GM13976 (cell line): ENCODE measurements around the gene NSMF.
"Not testable (repeated sequence)": the region's sequence is repeated elsewhere in the genome, so short reads cannot be mapped to it uniquely, and the experiment has no call there.

Experiments used
- DNase-seq: peaks from one replicate; pipeline ENCODE4 v3.0.0; 2012; ENCODE audit warnings: low spot score
- in situ Hi-C: fragments of 300-500 bp; cut with MboI; formaldehyde crosslinking; loops from one replicate; pipeline ENCODE4 v1.12.0; 2022; ENCODE audit warnings: low sequenced_read_pairs, mixed read lengths, inconsistent platforms; ENCODE audit not compliant: unreplicated experiment
- TF ChIP-seq, protein P1 (sequence below): IDR thresholded peaks from 2 replicates; pipeline ENCODE4 v1.5.1; 2012; ENCODE audit warnings: borderline replicate concordance, mild to moderate bottlenecking; ENCODE audit not compliant: insufficient read depth; ENCODE audit errors: extremely low read depth, missing control alignments, control extremely low read depth

The NSMF gene

DNA sequence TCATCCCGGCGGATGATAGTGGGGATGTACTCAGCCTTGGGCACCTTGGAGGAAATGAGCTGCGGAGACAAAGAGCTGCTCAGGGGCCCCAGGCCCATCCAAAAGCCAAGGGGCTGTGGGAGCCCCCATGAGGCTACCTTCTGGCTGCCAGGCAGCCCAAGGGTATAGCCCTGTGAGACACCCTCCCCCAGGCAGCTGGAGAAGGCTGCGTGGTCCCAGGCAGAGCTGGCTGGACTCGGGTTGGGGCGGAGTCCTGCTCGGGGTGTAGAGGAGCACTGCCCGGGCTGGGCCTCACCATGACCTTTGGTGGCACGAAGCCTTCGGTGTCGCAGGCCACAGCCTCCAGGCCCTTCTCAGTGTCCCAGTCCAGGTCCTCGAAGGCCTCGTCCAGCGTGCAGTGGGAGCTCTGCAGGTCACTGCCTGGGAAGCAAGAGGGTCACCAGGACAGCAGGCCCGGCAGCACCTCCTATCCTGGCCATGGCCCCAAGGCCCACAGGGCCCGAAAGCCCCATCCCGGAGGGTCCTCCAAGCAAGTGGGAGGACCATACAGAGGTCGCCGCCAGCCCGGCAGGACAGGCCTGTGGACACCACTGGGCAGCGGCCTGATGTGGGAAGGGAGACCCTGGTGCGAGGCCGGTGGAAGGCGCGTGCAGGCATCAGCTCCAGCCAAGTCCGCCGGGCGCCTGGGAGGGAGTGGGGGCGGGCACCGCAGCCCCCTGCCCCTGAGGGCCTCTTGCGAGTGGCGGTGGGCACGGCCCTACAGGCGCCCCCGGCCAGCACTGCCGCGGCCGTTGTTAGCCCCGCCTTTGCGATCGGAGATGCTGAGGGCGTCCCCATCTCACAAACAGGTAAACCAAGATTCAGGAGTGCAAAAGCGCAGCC, 6.1 kb downstream of the NSMF start:
- DNase-seq = no peak
- in situ Hi-C loops = no loop called here
- TF ChIP-seq, protein P1, sequence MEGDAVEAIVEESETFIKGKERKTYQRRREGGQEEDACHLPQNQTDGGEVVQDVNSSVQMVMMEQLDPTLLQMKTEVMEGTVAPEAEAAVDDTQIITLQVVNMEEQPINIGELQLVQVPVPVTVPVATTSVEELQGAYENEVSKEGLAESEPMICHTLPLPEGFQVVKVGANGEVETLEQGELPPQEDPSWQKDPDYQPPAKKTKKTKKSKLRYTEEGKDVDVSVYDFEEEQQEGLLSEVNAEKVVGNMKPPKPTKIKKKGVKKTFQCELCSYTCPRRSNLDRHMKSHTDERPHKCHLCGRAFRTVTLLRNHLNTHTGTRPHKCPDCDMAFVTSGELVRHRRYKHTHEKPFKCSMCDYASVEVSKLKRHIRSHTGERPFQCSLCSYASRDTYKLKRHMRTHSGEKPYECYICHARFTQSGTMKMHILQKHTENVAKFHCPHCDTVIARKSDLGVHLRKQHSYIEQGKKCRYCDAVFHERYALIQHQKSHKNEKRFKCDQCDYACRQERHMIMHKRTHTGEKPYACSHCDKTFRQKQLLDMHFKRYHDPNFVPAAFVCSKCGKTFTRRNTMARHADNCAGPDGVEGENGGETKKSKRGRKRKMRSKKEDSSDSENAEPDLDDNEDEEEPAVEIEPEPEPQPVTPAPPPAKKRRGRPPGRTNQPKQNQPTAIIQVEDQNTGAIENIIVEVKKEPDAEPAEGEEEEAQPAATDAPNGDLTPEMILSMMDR = no peak

DNA sequence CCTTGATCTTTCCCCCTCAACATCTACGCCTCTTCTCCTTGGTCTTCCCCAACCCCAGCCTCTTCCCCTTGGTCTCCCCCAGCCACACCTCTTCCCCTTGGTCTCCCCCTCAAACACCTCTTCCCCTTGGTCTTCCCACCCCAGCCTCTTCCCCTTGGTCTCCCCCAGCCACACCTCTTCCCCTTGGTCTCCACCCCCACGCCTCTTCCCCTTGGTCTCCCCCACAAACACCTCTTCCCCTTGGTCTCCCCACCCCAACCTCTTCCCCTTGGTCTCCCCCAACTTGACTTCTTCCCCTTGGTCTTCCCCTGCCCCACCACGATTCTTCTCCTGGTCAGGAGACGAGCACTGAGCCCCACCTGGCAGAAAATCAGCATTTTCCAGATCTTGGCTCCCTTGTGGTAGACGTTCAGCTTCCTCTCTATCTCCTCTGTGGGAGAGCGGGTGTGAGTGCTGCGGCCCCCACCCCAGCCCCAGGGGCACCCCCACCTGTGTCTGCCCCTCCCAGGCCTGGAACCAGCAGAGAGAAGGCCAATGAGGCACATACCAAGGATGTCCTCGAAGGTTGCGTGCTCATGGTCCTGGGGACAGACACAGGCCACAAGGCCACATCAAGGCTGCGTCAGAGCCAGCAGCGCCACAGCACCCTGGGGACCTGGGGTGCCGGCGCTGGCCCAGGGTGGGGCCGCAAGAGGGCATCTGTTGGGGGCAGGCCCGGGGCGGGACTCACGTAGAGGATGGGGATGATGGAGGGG, 7.0 kb downstream of the NSMF start:
- TF ChIP-seq, protein P1 = no peak
- in situ Hi-C loops = no loop called here
- no peak for DNase-seq

DNA sequence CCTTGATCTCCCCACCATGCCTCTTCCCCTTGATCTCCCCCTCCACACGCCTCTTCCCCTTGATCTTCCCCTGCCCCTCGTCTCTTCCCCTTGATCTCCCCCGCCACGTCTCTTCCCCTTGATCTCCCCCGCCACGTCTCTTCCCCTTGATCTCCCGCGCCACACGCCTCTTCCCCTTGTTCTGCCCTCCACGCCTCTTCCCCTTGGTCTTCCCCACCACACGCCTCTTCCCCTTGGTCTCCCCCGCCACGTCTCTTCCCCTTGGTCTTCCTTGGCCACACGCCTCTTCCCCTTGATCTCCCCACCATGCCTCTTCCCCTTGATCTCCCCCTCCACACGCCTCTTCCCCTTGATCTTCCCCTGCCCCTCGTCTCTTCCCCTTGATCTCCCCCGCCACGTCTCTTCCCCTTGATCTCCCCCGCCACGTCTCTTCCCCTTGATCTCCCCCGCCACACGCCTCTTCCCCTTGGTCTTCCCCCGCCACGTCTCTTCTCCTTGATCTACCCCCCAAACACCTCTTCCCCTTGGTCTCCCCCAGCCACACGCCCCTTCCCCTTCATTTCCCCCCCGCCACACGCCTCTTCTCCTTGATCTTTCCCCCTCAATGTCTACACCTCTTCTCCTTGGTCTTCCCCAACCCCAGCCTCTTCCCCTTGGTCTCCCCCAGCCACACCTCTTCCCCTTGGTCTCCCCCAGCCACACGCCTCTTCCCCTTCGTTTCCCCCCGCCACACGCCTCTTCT, 7.7 kb downstream of the NSMF start:
- DNase-seq, in situ Hi-C loops: not testable (repeated sequence)

DNA sequence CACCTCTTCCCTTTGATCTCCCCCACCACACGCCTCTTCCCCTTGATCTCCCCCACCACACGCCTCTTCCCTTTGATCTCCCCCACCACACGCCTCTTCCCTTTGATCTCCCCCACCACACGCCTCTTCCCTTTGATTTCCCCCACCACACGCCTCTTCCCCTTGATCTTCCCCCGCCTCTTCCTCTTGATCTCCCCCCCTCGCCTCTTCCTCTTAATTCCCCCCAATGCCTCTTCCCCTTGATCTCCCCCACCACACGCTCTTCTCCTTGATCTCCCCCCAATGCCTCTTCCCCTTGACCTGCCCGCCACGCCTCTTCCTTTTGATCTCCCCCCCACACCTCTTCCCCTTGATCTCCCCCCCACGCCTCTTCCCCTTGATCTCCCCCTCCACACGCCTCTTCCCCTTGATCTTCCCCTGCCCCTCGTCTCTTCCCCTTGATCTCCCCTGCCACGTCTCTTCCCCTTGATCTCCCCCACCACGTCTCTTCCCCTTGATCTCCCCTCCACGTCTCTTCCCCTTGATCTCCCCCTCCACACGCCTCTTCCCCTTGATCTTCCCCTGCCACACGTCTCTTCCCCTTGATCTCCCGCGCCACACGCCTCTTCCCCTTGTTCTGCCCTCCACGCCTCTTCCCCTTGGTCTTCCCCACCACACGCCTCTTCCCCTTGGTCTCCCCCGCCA, 8.5 kb downstream of the NSMF start:
- in situ Hi-C loops, DNase-seq: not testable (repeated sequence)

DNA sequence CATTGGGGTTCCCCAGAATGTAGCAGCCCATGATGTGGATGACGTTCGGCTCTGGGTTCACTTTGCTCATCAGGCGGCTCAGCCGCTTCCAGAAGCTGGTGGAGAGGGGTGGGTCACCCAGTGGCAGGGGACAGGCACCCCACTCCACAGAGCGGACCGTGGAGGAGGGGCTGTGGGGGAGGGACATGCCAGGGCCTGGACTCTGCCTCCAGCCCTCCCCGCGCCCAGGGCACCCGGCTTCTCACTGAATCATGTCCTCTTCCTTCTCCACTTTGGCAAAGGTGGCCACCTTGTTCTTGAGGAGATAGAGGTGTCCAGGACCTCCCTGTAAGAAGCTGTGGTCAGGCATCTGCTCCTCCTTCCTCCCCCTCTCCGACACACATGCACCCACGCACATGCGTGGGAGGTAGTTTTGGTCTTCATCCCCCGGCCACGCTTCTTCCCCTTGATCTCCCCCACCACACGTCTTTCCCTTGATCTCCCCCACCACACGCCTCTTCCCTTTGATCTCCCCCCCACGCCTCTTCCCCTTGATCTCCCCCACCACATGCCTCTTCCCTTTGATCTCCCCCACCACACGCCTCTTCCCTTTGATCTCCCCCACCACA, 9.1 kb downstream of the NSMF start:
- in situ Hi-C loops = no loop called here
- TF ChIP-seq, protein P1 = no peak
- no peak for DNase-seq

DNA sequence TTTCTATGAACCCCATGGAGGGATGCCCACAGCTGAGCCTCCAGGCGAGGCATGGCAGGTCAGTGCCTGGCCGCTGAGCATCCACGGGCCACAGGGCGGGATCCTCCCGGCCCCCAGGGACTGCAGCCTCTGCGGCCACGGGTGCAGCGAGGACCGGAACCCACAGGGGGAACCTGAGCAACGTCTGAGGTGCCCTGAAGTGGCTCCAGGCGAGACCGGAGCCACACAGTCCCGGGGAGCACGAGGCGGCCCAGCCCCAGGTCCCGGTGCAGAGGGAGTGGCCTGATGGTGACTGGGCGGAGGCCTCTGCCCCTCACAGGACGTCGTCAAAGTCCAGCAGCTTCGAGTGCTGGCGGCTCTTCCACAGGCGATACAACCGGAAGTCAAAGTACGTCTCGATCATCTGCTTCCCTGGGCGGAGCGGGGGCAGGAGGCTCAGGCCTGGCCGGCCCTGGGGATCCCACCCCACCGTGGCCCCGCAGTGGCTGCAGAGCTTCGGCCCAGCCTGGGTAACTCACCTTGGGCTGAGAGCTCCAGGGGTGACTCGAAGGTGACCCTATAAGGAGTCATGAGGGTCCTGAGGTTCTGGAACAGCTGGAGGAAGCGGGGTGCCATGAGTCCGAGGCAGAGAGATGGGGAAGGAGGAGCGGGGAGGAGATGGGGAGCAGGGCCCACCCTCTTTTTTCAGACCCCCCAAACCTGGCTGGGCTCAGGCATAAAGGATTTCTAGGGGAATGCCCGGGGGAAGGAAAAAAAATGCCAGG, 9.9 kb downstream of the NSMF start:
- in situ Hi-C loops = no loop called here
- DNase-seq = no peak
- TF ChIP-seq, protein P1 = no peak

DNA sequence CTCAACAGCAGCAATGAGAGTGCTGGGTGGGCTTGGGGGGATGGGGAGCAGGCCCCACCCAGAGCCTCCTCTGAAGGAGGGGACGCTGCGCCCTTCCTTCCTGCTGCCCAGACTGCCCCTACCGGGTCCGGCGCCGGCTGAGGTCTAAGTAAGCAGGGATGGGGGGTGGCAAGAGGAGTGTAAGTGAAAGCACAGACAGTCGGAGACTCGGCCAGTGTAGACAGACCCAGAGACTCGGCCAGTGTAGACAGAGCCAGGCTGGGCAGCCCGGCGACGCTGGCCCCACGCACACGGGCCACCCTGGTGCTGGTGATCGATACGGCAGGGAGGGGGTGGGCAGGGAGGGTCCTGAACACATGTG, 10.6 kb downstream of the NSMF start:
- in situ Hi-C loops = no loop called here
- no peak for DNase-seq
- TF ChIP-seq, protein P1 = no peak
